Esophagus squamous epithelium (tissue), 4 donors: ENCODE results near the gene NR2C2.

ENCODE experiments used
- POLR2A ChIP-seq, 4 donors: fragments of 450-650 bp; IDR thresholded peaks; one replicate each; pipeline ENCODE4 v1.6.1; 2017; ENCODE audit warnings: antibody characterized with exemption in 4 of 4, mild to moderate bottlenecking in 4 of 4, moderate library complexity in 3 of 4
- TF ChIP-seq, protein P1 (sequence below), 6 experiments: fragments of 450-650 bp in 4 of 6; fragments of 200-600 bp in 2 of 6; sonication (generic) in 2 of 6; IDR thresholded peaks; one replicate each; pipeline ENCODE4 v1.5.1; 2016 to 2019; ENCODE audit warnings: antibody characterized with exemption in 6 of 6, mild to moderate bottlenecking in 4 of 6, moderate library complexity in 4 of 6

- TF ChIP-seq, protein P1, sequence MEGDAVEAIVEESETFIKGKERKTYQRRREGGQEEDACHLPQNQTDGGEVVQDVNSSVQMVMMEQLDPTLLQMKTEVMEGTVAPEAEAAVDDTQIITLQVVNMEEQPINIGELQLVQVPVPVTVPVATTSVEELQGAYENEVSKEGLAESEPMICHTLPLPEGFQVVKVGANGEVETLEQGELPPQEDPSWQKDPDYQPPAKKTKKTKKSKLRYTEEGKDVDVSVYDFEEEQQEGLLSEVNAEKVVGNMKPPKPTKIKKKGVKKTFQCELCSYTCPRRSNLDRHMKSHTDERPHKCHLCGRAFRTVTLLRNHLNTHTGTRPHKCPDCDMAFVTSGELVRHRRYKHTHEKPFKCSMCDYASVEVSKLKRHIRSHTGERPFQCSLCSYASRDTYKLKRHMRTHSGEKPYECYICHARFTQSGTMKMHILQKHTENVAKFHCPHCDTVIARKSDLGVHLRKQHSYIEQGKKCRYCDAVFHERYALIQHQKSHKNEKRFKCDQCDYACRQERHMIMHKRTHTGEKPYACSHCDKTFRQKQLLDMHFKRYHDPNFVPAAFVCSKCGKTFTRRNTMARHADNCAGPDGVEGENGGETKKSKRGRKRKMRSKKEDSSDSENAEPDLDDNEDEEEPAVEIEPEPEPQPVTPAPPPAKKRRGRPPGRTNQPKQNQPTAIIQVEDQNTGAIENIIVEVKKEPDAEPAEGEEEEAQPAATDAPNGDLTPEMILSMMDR (IDR thresholded peaks at IDR 0.05), result no peak
- TF ChIP-seq POLR2A (IDR thresholded peaks at IDR 0.05), result no peak
These were observed 5.5 kb upstream of the NR2C2 start for GRCh38 chr3:14941871-14942270.
